HPDE6-E6E7 (cell line): ENCODE measurements around the gene G6PD.

ENCODE experiments used
- DNase-seq: peaks from one replicate; pipeline ENCODE4 v3.0.0; 2011; ENCODE audit warnings: missing footprints; ENCODE audit errors: extremely low spot score

G6PD gene

DNA sequence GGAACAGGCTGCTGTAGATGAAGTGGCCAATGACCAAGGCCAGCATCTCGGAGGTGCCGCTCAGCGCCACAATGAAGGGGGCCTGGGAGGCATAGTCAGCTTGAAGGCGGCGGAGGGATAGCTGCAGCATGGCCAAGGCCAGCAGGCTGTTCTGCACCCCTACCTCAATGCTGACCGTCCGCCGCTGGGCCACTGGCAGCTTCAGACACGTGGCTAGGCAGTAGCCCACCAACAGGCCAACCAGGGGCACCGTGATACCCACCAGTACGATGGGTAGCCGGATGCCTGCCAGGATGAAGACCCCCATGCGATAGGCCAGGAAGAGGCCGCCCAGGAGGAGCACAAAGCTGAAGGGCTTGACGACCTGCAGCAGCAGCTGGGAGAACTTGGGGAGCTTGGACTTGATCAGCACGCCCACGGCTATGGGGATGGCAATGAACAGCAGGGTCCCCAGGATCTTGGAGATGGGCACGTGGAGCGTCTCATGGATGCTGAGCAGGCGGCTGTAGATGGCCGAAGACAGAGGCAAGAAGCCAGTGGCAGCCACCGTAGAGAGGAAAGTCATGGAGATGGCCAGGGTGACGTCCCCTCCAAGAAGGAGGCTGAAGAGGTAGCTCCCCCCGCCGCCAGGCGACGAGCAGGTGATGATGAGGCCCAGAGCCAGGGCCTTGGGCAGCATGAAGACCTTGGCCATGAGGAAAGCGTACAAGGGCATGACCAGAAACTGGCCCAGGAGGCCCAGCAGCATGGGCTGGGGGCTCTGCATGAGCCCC, 58.9 kb downstream of the G6PD start:
- DNase-seq: no peak

DNA sequence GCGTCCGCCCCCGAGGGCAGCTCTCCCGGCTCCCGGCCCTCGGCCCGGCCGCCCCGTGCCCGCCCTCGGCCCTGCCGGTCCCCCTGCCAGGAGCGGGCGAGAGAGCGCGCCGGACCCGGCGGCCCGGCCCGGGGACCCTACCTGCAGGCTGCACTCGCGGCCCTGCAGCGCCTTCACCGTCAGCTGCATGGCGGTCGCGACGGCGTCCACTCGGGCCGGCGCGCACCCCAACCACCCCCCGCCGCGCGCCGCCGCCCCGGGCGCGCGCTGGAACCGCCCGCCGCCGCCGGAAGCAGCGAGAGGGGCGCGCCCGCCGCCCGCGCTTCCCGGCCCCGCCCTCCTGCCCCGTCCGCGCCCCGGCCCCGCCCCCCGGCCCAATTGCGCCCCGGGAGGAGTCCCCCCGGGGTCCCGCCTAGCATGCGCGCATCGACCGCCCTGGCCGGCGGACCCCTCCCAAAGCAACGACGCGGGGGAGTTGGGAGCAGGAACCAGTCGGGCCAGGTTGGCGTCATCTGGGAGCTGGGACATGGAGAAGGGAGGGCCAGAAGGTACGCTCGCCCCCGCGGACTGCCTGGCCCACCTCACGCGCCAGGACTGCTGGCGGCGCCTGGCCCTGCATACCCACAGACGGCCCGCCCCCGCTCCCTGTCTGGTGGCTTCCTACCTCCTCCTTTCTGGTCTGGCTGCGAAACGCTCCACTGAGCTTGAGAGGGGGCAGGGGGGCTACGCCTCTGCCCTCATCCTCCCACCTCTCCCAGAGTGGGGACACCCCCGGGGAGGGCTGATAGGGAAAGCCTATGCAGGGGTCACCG, 60.0 kb downstream of the G6PD start, which contains the start of gene UBL4A:
UBL4A (minus strand) TSS at position 220 of the 812 bp plus-strand sequence; CDS start at position 189, 31 bp downstream.
- peak; percentile 45 for DNase-seq

DNA sequence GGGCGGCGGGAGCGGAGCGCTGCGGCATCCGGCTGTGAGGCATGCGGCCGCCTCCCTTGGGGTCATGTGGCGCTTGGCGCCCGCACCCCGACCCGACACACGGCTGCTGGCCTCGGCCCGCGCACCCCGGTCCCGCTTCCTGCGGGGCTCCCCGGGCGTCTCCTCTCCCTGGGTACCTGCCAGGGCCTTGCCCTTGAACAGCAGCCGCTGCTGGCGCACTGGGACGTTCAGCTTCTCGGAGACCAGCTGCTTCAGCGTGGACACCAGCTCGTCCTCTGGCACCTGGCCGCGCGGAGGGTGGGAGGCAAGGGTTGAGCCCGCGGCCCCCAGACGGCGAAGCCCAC, 60.6 kb downstream of the G6PD start:
- DNase-seq: no peak

DNA sequence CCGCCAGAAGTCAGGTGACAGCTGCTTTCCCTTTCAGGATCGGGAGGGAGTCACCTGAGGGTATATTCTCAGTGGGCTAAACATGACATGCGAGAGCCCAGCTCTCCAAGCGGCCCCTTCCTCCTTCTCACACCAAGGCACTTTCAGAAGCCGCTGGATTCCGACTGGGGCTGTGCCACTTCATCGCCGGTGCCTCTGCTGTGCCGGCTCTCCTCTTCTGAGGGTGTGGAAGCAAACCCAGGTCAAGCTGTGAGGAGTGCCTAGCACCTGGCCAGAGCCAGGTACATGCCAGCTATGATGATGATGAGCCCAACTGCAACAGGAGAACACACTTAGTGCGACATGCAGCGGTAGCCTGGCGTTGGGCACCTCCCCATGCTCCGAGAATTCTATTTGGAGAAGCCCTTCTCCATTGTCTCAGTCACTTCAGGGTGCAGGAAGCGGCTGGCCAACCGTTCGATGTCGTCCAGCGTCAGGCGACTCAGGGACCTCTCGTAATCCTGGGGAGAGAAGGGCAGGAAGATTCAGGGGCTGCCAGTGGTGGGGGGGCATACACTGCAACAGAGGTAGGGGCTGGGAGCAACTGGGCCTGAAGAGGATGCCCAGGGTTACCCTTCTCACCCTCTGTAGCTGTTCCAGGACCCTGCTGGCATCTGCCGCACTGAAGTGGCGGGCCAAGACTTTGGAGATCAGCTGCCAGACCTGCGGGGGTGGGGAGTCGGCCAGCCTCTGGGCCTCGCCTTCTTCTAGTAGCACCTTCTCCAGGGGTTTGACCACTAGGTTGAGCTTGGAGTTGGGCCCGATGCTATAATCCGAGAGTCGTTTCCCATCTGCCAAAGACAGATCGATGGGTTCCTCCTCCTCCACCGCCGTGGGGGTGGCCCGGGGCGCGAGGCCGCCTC, 61.2 kb downstream of the G6PD start:
- DNase-seq: no peak

DNA sequence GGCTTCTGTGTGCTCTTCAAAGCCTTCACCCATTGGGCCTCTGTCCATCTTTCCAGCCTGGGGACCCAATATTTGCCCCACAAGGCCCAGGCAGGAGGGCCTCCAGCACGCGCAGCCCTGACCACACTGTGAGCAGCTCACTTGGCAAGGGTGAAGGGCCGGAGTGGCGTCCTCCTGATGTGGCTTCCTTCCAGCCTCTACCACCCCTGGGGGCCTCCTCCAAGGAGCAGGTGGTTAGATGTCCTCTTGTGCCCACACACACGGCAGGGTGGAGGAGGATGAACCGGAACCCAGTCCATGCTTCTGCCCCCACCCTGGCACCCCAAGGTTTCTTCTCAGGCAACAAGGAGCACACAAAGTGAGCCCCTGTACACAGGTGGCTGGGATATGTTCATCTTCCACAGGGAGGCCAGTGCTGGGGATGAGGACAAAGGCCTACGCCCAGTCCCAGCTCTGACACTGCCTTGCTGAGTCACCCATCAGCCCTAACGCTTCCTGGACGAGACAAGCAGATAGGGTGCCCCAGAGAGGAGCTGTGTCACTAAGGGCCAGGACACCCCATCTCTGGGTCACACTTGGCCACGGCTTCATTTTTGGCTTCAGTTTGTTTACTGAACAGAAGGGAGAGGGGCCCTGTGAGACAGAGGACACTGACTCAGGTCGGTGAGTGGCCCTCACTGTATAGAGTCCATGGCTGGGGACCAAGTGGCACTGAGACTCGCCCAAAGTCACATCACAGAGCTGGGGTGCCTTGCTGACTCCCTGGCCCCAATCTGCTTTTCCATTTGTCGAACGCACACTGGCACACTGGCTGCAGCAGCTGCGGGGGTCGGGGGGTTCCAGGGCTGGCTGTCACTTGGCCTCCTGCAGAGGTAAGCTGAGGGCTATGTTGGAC, 62.1 kb downstream of the G6PD start:
- DNase-seq: peak; percentile 46

DNA sequence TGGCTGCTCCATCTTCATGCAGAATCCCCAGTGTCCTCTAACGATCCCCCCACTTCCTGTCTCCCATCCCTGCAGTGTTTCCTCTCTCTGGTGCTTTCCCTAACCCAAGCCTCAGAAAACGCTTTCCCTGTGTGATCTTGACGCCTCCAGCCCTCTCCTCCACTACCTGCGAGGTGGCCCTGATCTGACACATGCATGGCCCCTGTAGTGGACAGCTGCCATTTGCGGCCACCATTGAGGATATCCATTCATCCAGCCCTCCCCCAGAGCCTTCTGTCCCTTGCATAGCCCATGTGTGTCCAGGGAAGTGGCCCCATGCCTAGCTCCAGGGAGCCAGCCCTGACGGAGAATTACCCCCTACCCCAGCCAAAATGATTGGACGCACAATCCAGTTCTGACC, 63.3 kb downstream of the G6PD start:
- no peak for DNase-seq

DNA sequence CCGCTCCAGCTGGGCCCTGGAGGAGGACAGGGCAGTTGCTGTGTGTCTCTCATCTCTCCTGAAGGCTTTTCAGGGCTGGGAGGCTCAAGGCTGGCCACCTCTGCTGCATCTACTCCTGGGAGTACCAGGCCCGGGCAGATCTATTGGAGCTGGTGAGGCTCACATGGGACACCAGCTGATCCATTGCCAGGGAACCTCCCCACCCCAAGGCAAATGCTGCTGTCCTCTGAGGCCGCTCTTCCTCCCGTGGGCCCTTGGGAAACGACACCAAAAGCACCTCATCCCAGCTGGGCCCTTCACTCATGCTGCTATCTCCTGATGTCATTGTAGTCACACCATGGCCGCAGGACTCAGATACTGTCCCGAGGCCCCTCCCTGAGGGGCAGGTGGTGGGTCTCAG, 63.9 kb downstream of the G6PD start:
- DNase-seq: no peak

DNA sequence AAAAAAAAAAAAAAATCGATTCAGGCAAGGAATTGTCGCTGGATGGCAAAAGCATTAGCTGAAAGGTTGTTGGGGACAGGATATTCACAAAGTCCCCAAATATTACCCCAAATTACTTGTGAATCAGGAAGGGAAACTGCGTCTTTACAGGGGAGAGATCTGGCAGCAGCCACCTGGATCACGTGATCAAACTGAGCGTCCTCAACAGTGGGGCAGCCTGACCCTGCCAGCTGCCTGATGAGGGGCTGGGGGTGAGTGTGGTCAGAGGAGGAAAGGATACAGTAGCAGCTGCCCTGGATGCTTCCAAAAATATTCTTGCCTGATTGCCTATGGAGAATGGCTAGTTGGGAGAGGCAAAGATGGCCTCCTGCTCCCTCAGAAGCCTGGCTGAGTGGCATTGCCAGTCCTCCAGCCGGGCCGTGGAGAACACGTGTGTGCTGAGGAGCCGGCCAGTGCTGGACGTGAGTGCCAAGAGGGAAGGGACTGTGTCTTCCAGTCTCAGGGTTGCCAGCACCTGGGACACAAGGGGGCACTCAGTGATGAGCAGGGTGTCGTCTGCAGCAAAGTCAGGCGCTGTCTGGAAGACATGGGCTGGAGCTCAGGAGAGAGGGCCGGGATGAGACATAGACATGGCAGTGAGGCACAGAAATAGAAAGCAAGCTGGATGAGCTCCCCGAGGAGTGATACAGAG, 64.6 kb downstream of the G6PD start:
- DNase-seq: no peak
